ENCODE results near the gene ITGA5.

Gene ITGA5

DNA sequence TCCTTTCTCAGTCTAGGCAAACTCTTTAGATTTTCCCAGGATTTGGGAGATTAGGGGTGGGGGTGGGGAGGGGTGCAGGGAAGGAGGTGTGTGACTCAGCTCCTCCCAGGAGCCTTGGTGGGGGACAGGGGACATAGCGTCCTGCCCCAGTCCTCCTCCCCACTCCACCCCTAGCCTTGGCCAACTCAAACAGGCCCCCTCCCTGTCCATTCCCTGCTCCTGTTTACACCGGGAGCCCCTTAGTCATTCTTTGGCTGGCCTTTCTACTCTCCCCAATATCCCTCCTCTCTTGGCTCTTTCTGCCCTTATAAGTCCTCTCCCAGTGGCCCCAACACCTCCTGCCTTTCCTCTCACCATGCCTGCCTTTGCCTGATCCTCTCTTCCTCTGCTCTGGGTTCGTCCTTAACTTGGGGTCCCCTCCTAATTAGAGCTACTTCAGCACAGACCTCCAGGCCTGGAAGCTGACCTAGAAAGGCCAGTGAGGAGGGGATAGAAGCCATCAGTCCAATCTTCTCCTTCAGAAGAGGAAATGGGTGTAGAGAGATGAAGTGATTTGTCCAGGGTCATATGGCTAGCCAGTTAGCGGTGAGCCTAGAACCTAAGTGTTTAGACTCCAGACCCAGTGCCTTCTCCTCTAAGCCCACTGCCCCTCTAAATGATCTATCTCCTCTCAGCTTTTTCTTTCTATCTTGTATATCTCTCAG, 2.3 kb upstream of the ITGA5 start:
- DNase-seq (ENCODE audit: low read depth): no peak
- in situ Hi-C loops (cut with HindIII; ENCODE audit: low sequenced_read_pairs): no loop called here
- TF ChIP-seq, protein P1, sequence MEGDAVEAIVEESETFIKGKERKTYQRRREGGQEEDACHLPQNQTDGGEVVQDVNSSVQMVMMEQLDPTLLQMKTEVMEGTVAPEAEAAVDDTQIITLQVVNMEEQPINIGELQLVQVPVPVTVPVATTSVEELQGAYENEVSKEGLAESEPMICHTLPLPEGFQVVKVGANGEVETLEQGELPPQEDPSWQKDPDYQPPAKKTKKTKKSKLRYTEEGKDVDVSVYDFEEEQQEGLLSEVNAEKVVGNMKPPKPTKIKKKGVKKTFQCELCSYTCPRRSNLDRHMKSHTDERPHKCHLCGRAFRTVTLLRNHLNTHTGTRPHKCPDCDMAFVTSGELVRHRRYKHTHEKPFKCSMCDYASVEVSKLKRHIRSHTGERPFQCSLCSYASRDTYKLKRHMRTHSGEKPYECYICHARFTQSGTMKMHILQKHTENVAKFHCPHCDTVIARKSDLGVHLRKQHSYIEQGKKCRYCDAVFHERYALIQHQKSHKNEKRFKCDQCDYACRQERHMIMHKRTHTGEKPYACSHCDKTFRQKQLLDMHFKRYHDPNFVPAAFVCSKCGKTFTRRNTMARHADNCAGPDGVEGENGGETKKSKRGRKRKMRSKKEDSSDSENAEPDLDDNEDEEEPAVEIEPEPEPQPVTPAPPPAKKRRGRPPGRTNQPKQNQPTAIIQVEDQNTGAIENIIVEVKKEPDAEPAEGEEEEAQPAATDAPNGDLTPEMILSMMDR (IDR thresholded peaks at IDR 0.05; ENCODE audit: low read depth, low read length, missing control alignments): no peak
- no peak overlapping the region for H3K4me3 ChIP-seq (ENCODE audit: low read depth, low read length)

GRCh38 chr12:54420766-54421144, 1.7 kb upstream of the ITGA5 start:
- no peak overlapping the region for H3K4me3 ChIP-seq (ENCODE audit: low read depth, low read length)
- TF ChIP-seq, protein P1 (IDR thresholded peaks at IDR 0.05; ENCODE audit: low read depth, low read length, missing control alignments): no peak
- DNase-seq (ENCODE audit: low read depth): no peak

DNA sequence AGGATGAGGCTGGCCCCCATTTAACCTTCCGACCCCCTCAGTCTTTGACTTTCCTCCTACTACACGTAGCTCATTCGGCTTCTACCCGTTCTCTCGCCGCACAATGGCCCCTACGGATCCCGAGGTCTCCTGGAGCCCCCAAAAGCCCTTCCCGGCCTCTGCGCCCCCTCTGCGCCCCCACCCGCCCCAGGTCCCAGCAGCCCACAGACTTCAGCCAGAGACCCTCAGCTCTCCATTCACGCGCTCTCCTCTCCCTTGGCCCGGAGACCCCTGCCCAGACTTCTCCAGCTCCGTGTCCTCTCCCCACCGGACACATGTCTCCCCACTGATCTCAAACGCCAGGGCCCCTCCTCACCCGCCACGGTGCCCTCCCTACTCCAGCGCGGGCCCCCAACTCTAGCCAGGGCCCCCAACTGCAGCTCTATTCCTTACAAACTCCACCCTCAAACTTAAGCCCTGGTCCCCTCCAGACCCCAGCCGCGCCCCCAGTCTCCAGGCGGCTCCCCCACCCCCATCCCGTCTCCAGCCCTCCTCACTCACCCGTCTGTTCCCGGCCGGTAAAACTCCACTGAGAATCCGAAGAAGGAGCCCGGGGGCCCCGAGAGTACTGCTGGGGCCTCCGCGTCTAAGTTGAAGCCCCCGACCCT, 502 bp downstream of the ITGA5 start:
- TF ChIP-seq, protein P1 (IDR thresholded peaks at IDR 0.05; ENCODE audit: low read depth, low read length, missing control alignments): no peak
- peak overlapping the region; percentile 90 for H3K4me3 ChIP-seq (ENCODE audit: low read depth, low read length)
- no peak for DNase-seq (ENCODE audit: low read depth)
- in situ Hi-C loops (cut with HindIII; ENCODE audit: low sequenced_read_pairs): no loop called here

More at GRCh38 chr12:54420766-54421144, 1.7 kb upstream of the ITGA5 start:
- in situ Hi-C loops (cut with HindIII; ENCODE audit: low sequenced_read_pairs): no loop called here

DNA sequence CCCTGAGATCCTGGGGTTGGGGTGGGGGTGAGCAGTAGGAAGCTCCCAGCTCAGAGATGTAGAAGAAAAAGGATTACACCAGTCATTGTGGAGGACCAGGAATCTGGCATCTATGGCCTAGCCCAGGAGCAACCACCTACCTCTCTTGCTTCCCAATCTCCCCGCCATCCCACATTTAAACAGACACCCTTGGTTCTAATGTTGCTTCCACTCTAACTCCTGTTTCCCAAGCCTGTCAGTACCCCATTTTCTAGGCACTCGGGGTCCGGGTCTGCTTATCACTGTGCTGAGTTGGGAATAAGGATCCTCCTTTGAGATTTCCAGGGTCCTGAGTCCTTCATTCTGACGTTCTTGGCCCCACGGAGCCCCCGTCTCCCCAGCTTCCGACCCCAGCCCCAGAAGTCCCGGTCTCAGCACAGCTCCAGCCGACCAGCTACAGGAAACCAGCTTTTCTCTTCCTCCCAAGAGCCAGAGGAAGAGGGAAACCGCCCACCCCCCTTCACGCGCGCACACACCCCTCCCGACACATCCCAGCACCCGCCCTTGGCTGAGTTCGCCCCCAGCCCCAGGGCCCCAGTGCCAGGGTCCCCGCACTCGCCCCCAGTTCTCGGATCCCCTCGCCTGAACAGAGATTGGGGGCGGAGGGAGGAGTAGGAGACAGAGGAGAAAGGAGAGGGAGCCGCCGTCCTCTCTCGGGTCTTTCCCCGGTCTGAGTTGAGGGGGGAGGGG, 1.2 kb downstream of the ITGA5 start:
- H3K4me3 ChIP-seq (ENCODE audit: low read depth, low read length): peak overlapping the region; percentile 90
- in situ Hi-C loops (cut with HindIII; ENCODE audit: low sequenced_read_pairs): no loop called here
- TF ChIP-seq, protein P1 (IDR thresholded peaks at IDR 0.05; ENCODE audit: low read depth, low read length, missing control alignments): no peak
- no peak for DNase-seq (ENCODE audit: low read depth)

DNA sequence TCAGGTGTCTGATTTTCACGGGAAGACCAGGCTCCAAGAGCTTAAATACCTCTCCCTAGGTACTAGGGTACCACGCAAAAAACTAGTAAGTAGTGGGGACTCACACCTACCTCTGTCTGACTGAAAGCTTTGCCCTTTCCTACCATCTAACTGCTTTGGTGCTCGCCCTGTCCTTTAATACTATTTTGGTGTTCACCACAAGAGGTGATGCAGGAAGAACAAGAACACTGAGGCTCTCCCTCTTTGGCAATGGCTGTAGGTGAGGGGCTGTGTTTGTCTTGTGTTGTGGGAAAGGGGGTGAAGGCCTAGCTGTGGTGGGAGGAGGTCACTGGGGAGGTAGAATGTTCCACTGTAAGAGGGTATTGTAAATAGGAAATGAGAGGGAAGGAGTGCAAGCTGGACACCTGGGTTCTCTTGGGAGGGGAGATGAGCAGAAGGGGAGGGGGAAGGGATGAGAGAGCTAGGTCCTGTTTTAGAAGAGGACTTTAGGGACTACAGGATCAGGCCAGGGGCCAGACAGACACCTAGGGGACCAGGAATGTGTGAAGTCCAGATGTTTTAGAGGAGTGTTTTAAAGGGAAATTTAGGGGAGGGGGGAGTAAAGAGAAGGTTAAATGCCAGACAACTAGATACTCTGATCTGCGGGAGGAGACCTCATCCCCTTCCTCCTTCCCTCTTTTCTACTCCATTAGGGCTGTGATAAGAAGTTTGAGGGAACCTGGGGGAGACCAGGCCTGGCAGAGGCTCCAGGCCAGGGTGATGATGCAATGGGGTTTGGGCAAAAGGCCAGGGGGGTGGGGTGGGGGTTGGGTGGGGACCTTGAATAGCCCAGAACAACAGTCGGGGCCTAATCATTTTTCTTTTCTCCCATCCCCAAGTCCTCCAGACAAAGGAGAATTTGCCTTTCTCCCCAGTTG, 2.1 kb downstream of the ITGA5 start:
- peak overlapping the region; percentile 90 for H3K4me3 ChIP-seq (ENCODE audit: low read depth, low read length)
- in situ Hi-C loops (cut with HindIII; ENCODE audit: low sequenced_read_pairs): no loop called here
- TF ChIP-seq, protein P1 (IDR thresholded peaks at IDR 0.05; ENCODE audit: low read depth, low read length, missing control alignments): no peak
- no peak for DNase-seq (ENCODE audit: low read depth)
